Measurements from ENCODE around the gene TUBGCP3. TPM values are rescaled to one million over a fixed set of nuclear protein-coding genes. Genes with fewer than 3 reads are reported as not detected.

Gene TUBGCP3
- total RNA-seq, 4 donors from 2014 or later, result 23.3 to 43.6 (median 30.0) TPM

DNA sequence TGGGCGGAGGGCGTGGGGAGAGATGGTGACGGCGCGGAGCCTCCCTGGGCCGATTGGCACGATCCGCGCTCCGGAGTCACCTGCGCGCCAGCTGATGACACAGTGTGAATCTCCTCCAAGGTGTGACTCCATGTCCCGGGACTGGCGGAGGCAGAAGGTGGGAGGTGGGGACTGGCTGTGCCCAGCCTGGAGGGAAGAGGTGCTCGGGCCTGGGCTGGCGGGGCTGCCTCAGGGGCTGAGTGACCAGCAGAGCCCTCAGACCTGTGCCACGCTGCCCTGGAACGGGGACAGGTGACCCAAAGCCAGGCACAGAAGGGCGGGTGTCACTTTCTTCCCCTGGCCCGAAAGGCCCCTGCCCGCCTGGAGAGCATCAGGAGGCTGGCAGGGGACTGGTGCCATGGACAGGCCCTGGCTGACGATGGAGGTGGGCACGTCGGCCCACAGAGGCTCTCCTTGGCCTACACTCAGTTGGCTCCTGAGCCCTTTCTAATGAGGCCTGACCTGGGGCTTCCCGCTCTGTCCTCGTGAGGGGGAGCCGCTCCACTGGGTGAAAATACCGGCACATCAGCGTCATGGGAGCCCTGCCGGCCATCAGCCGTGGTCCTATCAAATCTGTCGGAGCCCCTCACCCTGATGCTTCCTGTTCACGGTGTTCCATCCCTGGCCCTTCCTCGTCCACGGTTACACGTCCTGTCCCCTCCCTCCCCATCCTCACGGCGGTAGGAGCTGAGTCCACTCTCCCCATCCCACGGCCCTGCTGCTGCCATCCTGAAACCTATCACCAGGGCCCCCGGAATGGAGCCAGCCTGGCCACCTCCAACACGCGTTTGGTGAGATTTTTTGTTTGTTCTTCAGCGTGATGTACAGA is 136.2 kb downstream of the TUBGCP3 start:
- Histone ChIP-seq H3K36me3 (no peaks in the 10 kb centered on the region), H3K9me3 (no peaks in the 10 kb centered on the region), H3K4me1 (no peaks in the 10 kb centered on the region), H3K27me3 (no peaks in the 10 kb centered on the region), H3K4me3 (no peak overlapping the region), H3K27ac (no peak overlapping the region)
- intact Hi-C loops (cut with DNase I; ENCODE audit: low total_unique reads), result no loop called here
- WGBS, 2 donors (ENCODE audit: low coverage in 1 of 2), result 84% methylated on average over 34 of the region's 43 CpGs; no CpG with 5 or more reads in 1 of the 2 donors
- TF ChIP-seq POLR2AphosphoS5 (IDR thresholded peaks at IDR 0.05) (no peak), POLR2A (IDR thresholded peaks at IDR 0.05) (no peak), EP300 (IDR thresholded peaks at IDR 0.05; ENCODE audit: low read depth) (no peak)
- TF ChIP-seq, protein P1, sequence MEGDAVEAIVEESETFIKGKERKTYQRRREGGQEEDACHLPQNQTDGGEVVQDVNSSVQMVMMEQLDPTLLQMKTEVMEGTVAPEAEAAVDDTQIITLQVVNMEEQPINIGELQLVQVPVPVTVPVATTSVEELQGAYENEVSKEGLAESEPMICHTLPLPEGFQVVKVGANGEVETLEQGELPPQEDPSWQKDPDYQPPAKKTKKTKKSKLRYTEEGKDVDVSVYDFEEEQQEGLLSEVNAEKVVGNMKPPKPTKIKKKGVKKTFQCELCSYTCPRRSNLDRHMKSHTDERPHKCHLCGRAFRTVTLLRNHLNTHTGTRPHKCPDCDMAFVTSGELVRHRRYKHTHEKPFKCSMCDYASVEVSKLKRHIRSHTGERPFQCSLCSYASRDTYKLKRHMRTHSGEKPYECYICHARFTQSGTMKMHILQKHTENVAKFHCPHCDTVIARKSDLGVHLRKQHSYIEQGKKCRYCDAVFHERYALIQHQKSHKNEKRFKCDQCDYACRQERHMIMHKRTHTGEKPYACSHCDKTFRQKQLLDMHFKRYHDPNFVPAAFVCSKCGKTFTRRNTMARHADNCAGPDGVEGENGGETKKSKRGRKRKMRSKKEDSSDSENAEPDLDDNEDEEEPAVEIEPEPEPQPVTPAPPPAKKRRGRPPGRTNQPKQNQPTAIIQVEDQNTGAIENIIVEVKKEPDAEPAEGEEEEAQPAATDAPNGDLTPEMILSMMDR (IDR thresholded peaks at IDR 0.05), result no peak
- DNase-seq, result no peak
- in situ Hi-C loops (cut with MboI; ENCODE audit: low pct_ligation_motif_present in 1 of 4, low pct_unique_long_range_greater_than_20kb in 1 of 4, low sequenced_read_pairs in 3 of 4), result no loop called here

DNA sequence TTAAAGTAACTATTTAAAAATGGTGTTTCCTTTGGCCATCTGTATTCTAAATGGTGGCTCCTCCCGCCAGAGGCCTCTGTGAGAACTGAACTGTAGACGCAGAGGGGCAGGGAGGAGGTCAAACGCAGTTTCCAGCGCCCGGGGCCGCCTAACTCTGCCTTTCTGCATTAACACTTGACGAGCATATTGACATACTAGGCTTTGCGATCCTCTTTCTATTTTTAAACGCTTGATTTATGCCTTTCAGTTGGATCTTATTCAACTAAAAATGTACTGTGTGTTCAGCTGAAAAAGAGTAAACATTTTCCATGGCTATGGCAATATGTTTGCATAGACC is 137.1 kb downstream of the TUBGCP3 start:
- H3K27me3 ChIP-seq, result peaks cover under 1% of the 10 kb centered on the region
- TF ChIP-seq POLR2AphosphoS5 (IDR thresholded peaks at IDR 0.05) (no peak), POLR2A (IDR thresholded peaks at IDR 0.05) (no peak), EP300 (IDR thresholded peaks at IDR 0.05; ENCODE audit: low read depth) (no peak)
- TF ChIP-seq, protein P1 (IDR thresholded peaks at IDR 0.05), result no peak
- H3K27ac ChIP-seq, result no peak overlapping the region
- H3K9me3 ChIP-seq, result no peaks in the 10 kb centered on the region
- 22 to 36% methylated on average over 3 to 9 of the region's 9 CpGs for WGBS, 2 donors (ENCODE audit: low coverage in 1 of 2)
- H3K36me3 ChIP-seq, result no peaks in the 10 kb centered on the region
- H3K4me3 ChIP-seq, result no peak overlapping the region
- no peaks in the 10 kb centered on the region for H3K4me1 ChIP-seq
- in situ Hi-C loops (cut with MboI; ENCODE audit: low pct_ligation_motif_present in 1 of 4, low pct_unique_long_range_greater_than_20kb in 1 of 4, low sequenced_read_pairs in 3 of 4) (no loop called here), intact Hi-C loops (cut with DNase I; ENCODE audit: low total_unique reads) (no loop called here)
- DNase-seq, result no peak

DNA sequence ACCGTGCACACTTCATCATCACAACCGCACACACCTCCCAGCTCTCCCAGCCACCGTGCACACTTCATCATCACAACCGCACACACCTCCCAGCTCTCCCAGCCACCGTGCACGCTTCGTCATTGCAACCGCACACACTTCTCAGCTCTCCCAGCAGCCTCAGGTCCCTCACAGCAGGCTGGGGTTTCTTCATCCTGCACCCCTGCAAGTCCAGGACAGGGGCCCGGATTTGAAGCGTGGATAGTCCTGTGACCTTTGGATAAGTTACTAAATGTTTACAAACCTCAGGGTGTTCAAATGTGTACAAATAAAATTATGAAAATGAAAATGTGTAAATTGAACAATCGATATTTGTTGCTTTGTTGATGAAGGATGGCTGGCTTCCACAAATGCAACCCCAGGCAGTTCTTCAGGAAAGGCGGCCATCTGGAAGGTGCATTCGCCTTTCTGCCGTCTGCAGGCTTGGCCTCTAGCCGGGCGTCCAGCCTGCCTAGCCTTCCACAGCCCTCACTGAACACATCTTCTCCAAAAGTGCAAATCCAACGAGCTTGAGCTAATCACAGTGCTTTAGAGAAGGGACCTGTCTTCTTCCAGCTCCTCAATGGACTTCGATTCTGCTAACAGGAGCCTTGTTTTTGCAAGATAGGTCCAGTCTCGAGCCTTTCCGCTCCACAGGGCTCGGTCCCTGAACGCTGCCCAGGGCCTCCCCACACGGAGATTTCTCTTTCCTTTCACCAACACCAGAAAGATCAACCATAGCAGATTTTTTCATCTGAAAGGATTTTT is 137.6 kb downstream of the TUBGCP3 start:
- peaks cover 6% of the 10 kb centered on the region for H3K27me3 ChIP-seq
- no peak for DNase-seq
- H3K36me3 ChIP-seq, result no peaks in the 10 kb centered on the region
- H3K9me3 ChIP-seq, result no peaks in the 10 kb centered on the region
- intact Hi-C loops (cut with DNase I; ENCODE audit: low total_unique reads) (no loop called here), in situ Hi-C loops (cut with MboI; ENCODE audit: low pct_ligation_motif_present in 1 of 4, low pct_unique_long_range_greater_than_20kb in 1 of 4, low sequenced_read_pairs in 3 of 4) (no loop called here)
- H3K4me1 ChIP-seq, result no peaks in the 10 kb centered on the region
- H3K27ac ChIP-seq, result no peak overlapping the region
- no peak overlapping the region for H3K4me3 ChIP-seq
- TF ChIP-seq EP300 (IDR thresholded peaks at IDR 0.05; ENCODE audit: low read depth), result no peak
- TF ChIP-seq POLR2A (IDR thresholded peaks at IDR 0.05), result no peak
- no peak for TF ChIP-seq POLR2AphosphoS5 (IDR thresholded peaks at IDR 0.05)
- TF ChIP-seq, protein P1 (IDR thresholded peaks at IDR 0.05), result no peak
- WGBS, 2 donors (ENCODE audit: low coverage in 1 of 2), result 81 to 90% methylated on average over 8 to 21 of the region's 23 CpGs

DNA sequence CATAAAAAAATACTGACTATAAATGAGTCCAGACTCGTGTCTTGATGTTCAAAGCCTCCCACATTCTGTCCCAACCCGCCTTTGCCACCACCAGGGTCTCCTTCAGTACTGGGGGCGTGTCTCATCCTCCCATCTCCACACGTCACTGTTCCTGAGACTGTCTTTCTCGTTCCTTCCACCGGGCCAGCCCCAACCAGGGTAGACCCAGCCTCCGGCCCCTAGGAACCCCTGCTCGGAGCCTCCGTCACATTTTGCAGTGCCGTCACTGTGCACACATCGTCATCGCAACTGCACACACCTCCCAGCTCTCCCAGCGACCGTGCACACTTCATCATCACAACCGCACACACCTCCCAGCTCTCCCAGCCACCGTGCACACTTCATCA is 138.4 kb downstream of the TUBGCP3 start:
- Histone ChIP-seq H3K4me3 (no peak overlapping the region), H3K9me3 (no peaks in the 10 kb centered on the region), H3K36me3 (no peaks in the 10 kb centered on the region), H3K27ac (no peak overlapping the region), H3K27me3 (peaks cover 14% of the 10 kb centered on the region), H3K4me1 (no peaks in the 10 kb centered on the region)
- in situ Hi-C loops (cut with MboI; ENCODE audit: low pct_ligation_motif_present in 1 of 4, low pct_unique_long_range_greater_than_20kb in 1 of 4, low sequenced_read_pairs in 3 of 4), result loop anchor here (10.0 to 25.0 kb wide), 3 partner anchors 362 to 987 kb away; no protein-coding TSS in a partner anchor
- TF ChIP-seq POLR2AphosphoS5 (IDR thresholded peaks at IDR 0.05), result no peak
- TF ChIP-seq POLR2A (IDR thresholded peaks at IDR 0.05), result no peak
- no peak for TF ChIP-seq EP300 (IDR thresholded peaks at IDR 0.05; ENCODE audit: low read depth)
- TF ChIP-seq, protein P1 (IDR thresholded peaks at IDR 0.05), result no peak
- intact Hi-C loops (cut with DNase I; ENCODE audit: low total_unique reads), result no loop called here
- DNase-seq, result no peak
- 74 to 100% methylated on average over 1 to 15 of the region's 16 CpGs for WGBS, 2 donors (ENCODE audit: low coverage in 1 of 2)
